ENCODE data around the gene SRBD1.

Gene SRBD1

DNA sequence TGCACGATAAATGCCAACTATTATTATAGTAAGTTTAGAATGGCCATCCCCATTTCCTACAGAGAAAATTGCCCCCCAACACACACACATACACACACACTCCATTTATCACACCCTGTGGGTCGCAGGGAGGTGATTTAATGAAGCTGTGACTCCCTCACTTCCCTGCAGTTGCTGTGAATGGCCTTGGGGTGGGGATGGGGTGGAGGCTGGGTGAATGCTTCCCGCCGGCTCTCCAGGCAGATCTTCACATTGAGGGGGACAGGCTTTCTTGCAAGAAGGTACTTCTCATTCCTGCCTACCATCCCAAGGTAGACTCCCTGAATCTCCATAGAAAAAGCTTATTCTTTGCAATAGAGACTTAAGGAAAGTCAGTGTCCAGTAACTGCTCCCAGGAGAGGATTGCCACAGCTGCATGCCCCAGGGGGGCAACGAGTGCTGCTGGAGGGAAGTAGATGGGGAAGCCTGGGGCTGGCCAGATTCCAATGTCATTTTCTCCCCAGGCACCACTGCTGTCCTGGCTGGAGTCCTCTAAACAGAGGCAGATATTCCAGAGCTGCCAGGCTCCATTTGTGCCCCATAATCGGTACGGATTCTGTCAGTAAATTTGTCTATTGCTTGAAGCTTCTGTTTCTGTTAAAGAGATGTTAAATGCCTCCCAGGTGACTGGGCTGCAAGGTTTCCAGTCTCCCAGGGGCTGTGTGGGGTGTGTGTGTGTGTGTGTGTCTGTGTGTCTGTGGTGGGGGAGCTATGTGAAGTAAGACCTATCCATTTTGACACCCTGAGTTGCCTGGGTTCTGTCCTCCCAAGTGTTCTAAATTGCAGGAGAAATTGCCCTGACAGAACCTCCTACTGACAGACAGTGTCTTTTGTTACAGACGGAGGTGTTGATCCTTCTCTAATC is 265.5 kb downstream of the SRBD1 start:
- no peak for DNase-seq

DNA sequence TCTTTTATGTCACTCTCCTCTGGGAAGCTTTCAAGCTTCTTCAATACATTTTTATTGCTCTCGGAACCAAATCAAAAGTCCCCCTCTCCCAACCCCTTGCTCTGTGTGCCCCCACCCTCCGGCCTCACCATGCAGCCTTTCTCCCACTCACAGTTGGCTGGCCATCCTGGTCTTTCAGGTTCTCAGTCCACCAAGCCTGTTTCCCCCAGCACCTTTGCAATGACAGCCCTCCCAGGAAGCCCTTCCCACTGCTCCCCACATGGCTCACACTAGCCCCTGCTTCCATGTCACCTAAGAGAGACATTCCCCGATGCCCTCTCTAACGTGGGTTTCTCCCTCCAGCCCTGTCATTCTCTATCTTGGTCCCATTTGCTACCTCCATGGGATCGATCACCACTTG is 266.6 kb downstream of the SRBD1 start:
- no peak for DNase-seq

DNA sequence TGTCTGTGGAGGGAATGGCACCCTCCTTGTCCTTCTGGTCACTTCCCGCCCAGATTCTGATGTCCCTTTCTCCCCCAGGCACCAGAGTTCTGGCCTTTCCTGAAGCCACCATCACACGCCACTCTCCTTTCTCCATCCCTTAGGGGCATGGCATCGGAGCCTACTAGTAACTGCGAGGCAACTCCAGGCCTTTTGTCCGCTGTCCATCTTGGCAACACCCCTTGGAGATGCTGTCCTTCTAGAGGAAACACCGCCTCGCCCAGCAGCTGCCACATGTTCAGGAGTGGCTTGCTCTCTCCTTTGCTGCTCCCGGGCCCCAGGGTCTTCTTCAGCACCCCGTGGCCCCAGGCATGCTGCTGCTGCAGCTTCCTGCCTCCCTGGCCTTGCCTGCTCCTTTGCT is 267.0 kb downstream of the SRBD1 start:
- DNase-seq = no peak

DNA sequence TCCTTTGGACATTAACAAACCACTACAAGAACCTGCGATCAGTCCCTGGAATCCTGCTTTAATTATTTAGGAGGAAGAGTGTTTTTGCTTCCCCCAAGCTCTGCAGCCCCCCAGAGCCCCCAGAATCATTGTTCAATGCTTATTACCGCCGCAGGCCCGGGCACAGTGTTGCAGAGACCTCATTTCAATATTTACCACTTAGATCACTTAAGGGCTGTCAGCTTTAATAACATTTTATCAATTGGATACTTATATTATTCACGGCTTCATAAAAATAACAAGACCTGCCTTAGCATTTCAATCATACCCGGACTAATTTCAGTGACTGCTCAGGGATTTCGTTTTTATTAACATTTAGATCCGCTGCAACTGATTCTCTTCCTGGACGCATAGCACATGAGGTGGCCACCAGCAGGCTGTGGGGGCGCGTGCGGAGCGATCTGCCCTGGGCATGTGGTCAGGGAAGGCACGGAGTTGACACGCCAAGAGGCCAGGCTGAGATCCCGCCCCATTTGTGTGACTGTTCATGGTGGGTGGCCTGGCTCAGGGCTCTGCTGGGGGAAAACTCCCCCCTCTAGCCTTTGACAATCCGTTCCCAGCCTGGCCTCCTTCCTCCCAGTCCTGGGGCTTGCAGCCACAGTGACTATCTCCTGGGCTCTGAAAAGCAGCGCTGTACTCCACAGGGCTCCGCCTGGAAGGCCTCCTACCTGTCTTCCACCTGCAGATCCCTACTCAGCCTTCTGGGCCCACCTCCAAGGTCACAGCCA is 267.6 kb downstream of the SRBD1 start:
- DNase-seq = no peak

DNA sequence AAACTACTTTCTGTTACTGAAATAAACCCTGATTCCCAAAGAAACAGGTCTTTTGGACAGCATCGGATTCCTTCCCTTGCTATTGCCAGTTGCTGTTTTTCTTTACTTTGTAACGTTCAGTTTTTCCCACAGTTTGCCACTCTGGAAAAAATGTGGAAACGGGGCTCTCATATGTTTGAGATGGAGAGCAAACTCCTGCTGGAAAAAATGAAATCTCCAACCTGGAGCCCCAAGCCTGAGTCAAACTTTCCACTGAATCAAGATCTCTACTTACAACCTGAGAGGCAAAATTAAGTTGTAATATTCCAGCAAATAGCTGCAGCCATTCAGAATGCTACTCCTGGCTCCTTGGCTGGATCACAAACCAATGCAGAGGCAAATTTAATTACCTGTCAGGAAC is 270.7 kb downstream of the SRBD1 start:
- no peak for DNase-seq

DNA sequence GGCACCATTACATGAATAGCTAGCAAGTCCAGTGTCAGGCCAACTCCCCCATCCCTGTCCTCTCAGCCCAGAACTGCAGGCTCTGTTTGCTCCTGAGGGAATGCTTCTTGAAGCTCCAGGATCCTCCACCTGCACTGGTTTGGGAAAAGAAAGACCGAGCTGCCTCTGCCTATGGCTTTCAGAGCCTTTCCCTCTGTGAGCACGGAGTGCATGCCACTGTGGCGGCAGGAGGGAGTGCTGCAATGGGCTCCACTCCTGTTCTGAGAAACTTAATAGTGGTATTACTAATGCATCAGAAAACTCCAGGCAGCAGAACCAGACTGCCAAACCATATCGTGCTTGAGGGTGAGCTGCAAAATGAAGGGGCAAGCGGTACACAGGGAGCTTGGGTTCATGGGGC is 271.8 kb downstream of the SRBD1 start:
- no peak for DNase-seq

Measured in NCI-H2029 (cell line).